Hippocampal formation (tissue), 2 donors: ENCODE data around the gene PTN.
"Not testable (repeated sequence)": the region's sequence is repeated elsewhere in the genome, so short reads cannot be mapped to it uniquely, and the experiment has no call there.

Experiments used
- DNase-seq, 2 donors: peaks; one replicate each; lab custom pipeline; 2025; lab: John Stamatoyannopoulos, UW

The PTN gene

DNA sequence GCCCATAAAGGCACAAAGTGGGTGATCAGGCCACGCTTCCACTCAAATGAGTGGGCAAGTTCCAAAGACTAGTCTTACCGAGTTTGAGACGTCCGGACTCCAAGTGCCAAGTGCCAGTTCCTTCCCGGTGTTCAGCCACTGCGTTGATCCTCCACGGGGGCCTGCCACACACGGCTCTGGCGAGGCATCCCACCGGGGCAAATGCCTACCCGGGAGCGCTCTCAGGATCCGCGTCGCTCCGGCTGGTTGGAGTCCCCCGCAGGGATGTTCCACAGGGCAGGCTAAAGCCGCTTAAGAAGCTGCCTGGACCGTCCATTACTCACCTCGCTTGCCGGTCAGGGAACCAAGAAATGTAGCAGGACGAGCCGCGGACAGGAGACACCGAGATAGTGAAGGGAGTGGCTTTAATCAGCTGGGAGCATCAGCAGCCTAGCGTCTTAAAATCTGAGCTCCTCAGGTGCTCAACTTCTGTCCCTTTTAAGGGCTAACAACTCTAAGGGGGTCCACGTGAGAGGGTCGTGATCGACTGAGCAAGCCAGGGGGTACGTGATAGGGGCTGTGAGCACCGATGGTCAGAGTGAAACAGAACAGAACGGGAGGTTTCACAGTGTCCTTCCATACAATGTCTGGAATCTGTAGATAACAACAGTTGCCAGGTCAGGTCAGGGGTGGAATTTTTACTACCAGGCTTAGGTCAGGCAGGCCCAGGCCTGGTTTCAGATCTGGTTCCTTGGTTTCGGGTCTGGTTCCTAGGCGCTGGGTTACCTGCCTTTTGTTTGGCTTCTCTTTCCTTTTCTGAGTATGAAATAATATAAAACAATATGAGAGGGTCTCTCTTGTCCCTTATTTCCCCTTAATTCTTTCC, 75.3 kb downstream of the PTN start:
- not testable (repeated sequence) for DNase-seq

DNA sequence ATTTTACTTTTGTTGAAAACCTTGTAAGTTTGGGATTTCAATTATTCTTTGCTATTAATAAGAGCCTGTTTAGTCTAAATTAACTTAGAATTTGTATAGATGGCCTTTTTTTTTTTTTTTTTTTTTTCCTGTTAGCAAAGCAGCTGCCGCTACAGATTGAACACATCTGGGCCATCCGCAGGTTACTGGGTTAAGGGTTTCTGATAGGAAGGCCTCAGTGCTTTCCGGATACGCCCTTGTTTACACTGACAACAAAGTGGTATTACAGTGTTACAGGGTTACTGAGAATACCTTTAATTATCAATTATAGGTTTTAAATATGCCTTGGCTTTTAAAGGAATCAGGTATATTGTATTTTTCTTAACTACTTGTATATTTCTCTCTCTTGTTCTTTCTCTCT, 76.8 kb downstream of the PTN start:
- no peak for DNase-seq

DNA sequence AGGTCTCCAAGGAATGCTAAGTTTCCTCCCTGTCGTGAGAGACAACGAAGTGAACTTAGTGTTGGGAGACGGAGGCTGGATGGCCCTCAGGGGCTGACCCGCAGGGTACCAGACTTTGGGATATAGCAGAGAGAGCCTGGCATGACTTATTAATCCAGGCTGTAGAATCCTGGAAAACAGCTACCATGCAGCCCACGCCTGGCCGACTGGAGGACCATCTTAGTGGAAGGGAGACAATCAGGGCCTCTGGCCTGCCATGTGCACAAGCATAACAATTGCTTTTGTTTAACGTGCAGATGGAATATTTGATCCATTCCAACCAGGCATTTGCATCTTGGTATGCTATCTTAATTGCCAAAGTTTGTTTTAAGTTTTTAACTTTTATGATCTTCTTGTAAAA, 78.1 kb downstream of the PTN start:
- DNase-seq, result not testable (repeated sequence)

DNA sequence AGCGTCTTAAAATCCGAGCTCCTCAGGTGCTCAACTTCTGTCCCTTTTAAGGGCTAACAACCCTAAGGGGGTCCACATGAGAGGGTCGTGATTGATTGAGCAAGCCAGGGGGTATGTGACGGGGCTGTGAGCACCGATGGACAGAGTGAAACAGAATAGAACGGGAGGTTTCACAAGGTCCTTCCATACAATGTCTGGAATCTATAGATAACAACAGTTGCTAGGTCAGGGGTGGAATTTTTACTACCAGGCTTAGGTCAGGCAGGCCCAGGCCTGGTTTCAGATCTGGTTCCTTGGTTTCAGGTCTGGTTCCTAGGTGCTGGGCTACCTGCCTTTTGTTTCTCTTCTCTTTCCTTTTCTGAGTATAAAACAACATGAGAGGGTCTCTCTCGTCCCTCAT, 80.9 kb downstream of the PTN start:
- DNase-seq, result no peak

DNA sequence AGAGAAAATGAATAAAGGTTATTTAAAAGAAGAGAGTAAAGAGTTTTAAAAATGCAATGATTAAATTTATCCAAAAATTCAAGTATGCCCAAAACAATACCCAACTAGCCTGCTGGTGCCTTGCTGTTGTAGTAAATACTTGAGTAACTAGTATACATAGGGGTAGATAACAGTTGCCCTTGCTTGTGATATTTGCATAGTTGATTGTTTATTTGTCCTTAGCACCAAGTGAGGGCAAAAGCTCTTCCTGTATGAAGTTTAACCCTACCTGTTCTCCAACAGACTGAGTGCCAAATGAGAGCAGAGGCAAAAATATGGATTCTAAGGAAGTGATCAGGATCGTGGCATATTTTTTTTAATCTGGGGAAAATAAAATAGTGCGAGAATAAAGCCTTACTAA, 85.0 kb downstream of the PTN start:
- no peak for DNase-seq

DNA sequence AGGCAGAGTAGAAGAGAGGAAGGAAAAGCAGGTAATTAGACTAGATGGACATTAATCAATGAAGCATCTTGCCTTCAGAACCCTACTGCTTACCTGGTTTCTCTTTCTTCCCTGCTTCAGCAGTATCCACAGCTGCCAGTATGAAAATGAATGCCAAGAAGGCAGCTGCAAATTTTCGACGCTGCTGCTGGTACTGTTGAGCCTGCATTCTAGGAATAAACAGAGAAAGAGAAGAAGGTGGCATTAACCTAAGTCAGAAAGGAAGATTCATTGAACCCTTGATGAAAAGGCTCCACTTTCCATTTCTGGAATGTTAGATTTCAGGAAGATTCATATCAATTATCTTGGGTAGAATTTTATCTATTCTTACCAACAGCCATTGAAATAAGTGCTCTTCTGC, 88.8 kb downstream of the PTN start:
- no peak for DNase-seq

DNA sequence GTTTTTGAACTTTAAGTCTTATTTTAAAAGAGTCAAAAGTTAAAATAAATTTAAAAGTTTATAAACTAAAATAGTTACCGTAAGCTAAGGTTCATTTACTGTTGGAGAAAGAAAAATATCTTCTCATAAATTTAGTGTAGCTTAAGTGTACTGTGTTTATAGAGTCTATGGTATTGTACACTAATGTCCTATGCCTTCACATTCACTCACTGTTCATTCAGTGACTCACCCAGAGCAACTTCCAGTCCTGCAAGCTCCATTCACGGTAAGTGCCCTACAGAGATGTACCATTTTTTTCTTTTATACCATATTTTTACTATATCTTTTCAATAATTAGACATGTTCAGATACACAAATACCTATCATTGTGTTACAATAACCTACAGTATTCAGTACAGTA, 97.6 kb downstream of the PTN start:
- DNase-seq, result no peak

DNA sequence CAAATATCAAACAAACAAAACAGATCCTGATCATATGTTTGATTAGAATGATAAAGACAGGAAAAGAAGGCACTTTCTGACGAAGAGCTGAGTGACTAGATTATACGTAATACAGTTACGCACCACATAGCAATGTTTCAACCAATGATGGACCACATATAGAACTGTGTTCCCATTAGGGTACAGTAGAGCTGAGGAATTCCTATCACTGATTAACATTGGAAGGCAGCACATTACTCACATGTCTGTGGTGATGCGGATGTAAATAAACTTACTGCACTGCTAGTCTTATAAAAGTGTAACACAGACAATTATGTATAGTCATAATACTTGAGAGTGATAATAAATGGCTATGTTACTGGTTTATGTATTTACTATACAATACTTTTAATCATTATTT, 98.3 kb downstream of the PTN start:
- no peak for DNase-seq

DNA sequence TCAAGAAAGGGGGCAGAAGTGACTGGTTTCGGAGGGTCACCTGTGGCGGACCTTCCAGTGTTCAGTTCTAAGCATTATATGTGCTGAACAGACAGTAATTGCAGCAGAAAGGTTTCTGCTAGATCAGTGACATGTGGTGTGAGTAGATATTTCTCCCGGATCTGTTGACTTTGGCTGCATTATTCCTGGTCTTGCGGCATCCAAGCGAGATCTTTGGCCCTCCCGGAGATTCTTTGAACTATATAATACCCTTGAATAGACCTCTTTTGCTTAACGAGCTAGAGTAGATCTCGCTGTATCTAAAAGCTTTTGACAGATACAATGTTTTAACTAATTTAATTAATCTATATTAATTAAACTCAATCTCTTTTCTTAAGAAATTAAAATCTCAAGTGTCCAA, 99.8 kb downstream of the PTN start:
- no peak for DNase-seq

DNA sequence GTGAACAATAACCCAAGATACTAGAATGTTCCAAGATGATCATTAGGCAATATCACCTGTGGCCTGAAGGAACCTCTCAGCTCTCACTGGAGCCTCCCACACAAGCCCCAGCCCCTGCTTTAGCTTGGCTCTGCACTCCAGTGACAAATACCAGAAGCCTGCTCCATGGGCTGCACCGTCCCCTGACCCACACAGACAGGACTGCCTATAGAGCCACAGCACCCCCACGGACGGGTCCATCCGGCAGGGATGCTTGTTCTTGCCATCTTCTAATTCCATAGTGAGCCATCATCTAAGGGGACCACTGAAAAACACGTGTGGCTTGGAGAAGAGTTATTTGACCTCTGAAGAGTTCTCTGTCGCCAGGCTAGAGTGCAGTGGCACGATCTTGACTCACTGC, 100.9 kb downstream of the PTN start:
- DNase-seq, result no peak

DNA sequence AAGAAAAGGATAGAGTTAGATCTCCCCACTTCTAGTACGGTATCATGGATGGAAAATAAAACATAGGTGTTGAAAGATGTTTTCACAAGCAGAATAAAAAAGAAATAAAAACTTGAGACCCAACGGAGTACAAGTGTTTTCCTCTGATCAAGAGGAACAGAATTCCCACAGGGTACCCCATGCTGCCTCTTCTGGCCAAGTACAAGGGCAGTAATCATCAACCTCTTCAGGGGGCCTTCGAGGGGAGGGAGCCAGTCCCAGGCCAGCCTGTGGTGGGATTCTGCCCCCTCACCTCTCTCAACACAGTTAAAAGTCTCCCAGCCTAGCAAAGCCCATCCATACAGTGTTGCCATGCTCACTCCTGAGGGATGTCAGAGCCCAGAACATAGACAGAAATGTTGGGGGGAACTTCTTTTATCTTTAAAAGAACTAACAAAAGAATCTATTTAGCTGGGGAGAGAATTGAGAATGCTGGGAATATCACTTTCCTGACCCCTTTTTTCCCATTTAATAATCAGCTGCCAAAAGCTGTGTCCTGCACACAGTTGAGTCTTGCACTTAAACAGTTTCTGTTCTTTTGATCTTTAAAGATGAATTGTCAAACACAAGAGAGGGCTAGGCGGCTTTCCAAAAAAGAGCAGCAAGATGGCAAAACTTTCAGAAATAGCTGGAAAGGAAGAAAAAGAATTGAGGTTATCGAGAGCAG, 101.7 kb downstream of the PTN start:
- no peak for DNase-seq

DNA sequence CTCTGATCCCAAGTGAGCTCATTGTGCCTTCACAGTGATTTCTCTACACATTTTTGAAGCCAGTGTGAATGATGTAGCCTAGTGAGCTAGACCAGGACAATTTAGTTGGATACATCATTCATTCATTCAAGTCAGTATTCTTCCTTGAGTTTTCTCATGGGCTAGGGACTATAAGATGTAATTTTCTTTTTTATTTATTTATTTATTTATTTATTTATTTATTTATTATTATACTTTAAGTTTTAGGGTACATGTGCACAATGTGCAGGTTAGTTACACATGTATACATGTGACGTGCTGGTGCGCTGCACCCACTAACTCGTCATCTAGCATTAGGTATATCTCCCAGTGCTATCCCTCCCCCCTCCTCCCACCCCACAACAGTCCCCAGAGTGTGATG, 104.3 kb downstream of the PTN start:
- not testable (repeated sequence) for DNase-seq

DNA sequence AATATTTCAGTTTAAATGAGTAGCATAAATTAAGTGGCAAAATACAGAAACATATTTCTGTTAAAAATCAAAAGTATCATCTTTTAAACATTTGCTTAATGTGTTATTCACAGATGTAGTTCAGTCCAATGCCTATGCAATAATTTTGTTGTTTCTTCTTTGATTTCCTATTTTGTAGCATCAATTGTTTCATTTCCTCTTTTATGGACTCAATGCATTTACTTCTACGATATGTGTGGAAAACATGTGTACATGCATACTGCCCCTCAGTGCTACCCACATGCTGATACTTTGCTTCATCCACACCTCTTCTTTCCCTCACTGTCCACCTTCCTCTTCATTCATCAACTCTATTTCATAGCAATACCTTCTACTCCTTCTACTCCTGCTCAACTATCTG, 108.1 kb downstream of the PTN start:
- no peak for DNase-seq

DNA sequence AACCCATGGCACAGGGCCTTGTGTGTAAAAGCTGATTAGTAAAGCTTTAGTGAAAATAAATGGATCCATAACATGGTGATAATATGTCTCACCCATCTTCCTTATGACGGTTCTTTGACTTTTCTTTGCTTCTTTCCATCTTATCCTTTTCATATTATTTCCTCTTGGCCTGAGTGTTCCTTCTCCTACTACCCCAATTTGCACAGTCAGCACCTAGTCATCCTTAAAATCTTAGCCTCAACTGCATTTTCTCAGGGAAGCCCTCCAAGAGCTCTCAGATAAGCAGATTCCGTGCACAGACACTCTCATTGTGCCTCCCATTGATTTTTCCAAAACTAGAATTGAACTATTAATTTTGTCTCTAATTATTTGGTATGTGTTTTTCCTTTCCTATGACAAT, 112.4 kb downstream of the PTN start:
- DNase-seq, result no peak

DNA sequence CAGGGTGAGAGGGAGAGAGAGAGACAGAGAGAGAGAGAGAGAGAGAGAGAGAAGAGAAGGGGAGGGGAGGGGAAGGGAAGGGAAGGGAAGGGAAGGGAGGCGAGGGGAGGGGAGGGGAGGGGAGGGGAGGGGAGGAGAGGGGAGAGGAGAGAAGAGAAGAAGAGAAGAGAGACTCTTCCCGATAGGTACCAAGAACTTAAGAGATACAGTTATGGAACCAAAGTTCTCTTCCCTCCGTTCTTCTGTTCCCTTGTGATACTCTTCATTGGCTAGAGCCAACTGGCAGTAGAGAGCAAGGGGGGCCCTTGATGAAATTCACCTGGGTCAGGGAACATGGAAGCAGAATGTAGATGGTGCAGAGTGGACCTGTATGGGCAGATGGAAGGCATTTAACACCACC, 122.1 kb downstream of the PTN start:
- DNase-seq, result no peak

DNA sequence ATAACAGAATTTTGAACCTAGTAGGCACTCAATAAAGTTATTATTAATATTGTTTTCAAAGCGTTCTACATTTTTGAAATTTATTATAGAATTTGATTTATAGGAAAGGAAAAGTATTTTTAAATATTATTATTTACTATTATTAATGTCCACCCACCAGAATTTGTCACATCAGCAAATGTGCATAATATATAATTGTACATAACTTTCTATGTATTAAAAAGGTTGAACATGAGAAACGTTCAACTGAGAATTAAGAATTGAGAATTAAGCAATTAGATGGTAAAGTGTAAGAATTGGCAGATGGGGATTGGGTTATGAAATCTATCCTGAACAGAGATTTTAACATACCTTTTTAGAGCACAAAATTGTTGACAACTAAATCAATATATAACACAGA, 129.8 kb downstream of the PTN start:
- DNase-seq, result no peak

DNA sequence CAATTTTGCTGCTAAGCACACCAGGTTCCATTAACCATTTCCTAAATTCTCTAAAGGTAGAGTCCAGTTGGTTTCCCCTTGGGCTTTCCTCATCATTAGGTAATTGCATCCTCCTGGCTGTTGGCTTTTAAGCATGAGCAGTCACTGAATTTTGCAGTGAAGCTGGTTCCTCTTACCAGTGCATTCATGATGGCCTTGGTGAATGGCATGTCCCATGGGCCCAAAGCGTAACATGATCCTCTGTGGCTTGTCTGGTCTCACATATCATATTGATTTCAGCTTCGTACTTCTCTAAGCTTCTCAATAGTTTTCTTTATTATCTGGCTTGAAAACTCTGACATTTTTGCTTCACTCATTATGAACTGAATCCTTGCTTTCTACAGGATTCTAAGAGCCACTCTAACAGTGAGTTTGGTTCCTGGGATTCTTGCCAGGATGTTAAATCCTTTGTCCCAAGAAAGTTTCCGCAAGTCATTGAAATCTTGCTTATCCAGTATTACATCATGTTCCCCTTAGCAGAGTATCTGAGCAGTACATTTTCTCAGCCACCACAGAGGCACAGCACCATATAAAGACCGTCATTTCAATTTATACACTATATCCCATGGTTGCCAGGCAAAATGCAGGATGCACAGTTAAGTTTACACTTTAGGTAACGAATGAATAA, 134.2 kb downstream of the PTN start:
- no peak for DNase-seq

DNA sequence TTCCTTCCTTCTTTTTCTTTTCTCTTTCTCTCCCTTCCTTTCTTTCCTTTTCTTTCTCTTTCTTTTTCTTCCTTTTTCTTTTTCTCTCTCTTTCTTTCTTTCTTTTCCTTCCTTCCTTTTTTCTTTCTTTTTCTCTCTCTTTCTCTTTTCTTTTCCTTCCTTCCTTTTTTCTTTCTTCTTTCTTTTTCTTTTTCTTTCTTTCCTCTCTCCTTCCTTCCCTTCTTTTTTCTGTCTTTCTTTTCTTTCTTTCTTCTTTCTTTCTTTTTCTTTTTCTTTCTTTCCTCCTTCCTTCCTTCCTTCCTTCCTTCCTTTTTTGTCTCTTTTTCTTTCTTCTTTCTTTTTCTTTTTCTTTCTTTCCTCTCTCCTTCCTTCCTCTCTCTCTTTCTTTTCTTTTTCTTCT, 136.8 kb downstream of the PTN start:
- DNase-seq, result no peak

DNA sequence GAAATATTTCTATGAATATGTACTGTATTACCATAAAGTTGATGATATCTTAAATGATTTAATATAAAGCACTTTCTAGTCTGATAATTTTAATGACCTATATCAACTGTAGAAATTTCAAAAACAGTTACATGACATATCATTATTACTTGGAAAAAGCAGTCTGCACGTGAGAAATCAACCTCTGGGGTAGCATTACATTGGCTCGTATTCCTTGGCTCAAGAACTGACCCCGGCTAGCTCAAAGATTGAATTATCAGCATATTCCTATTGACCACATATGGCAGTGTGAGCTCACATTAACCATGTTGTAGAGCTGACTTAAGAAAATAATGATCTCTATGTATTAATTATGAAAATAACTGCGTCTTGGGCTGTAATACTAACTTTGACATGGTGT, 139.3 kb downstream of the PTN start:
- DNase-seq, result no peak

DNA sequence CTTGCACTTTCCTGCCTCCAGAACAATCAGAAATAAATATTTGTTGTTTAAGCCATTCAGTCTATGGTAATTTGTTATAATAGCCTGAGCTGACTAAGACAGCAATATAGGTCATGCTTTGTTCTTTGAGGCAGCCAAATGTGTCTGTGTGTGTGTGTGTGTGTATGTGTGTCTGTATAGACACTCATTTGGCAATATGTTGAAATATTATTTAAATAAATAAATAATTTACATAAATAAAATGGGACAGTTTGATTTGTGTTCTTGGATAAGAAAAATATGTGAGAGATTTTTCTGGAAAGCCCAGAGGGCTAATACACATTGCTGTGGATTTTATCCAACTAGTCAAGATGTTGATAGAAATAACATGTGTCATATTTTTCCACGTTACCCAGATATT, 140.2 kb downstream of the PTN start:
- DNase-seq, result no peak

DNA sequence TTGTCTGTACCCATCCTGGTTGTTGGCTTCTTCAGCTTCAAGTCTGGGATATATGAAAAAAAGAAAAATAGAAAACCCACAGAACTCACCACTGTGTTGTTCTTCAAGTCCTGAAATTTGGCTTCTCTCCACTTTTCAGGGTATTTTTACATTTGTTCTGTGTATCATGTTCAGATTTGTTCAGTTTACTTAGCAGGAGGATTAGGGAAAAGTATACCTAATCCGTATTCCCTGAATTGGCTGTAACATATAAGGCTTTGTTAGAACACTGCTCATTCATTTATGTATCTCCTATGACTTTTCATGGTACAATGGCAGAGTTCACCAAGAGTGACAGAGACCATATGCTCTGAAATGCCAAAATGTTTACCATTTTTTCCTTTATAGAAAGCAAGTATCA, 146.9 kb downstream of the PTN start:
- DNase-seq, result no peak

DNA sequence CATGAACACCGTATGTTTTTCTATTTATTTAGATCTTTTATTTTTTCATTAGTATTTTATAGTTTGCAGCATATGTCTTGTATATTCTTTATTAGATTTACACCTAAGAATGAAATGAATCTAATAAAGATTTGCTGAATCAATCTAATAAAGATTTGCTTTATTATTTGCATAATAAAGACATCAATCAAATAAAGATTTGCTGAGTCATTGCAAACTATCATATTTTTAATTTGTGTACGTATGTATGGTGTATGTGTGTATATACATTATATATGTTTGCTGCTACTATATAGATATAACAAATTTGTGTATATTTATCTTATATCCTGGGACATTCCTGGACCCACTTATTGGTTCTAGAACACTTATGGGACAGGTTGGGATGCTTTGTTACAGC, 147.5 kb downstream of the PTN start:
- no peak for DNase-seq

DNA sequence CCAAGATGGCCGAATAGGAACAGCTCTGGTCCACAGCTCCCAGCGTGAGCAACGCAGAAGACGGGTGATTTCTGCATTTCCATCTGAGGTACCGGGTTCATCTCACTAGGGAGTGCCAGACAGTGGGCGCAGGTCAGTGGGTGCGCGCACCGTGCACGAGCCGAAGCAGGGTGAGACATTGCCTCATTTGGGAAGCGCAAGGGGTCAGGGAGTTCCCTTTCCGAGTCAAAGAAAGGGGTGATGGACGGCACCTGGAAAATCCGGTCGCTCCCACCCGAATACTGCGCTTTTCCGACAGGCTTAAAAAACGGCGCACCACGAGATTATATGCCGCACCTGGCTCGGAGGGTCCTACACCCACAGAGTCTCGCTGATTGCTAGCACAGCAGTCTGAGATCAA, 161.9 kb downstream of the PTN start:
- not testable (repeated sequence) for DNase-seq
